Measurements from ENCODE around the gene HIGD2B.
"Not testable (repeated sequence)": the region's sequence is repeated elsewhere in the genome, so short reads cannot be mapped to it uniquely, and the experiment has no call there.

The HIGD2B gene

GRCh38 chr15:72685925-72686794 is at the start of gene HIGD2B, which contains the start of gene BBS4:
Gene HIGD2B (minus strand): TSS chr15:72686182. CDS start chr15:72676374, 9,808 bp downstream.
Gene BBS4 (plus strand): TSS chr15:72686207. CDS start chr15:72686228, 21 bp downstream.
- peak; percentile 92 for DNase-seq (ENCODE audit: low spot score)

- DNase-seq (ENCODE audit: low spot score) = no peak
Measured at GRCh38 chr15:72735111-72735510, 49.1 kb upstream of the HIGD2B start.

GRCh38 chr15:72733941-72734738 is 48.2 kb upstream of the HIGD2B start:
- no peak for DNase-seq (ENCODE audit: low spot score)

GRCh38 chr15:72732516-72732915 is 46.5 kb upstream of the HIGD2B start:
- no peak for DNase-seq (ENCODE audit: low spot score)

- no peak for DNase-seq (ENCODE audit: low spot score)
Measured at GRCh38 chr15:72732086-72732485, 46.1 kb upstream of the HIGD2B start.

- no peak for DNase-seq (ENCODE audit: low spot score)
Measured at GRCh38 chr15:72728821-72729220, 42.8 kb upstream of the HIGD2B start.

GRCh38 chr15:72728249-72728648 is 42.3 kb upstream of the HIGD2B start:
- not testable (repeated sequence) for DNase-seq (ENCODE audit: low spot score)

GRCh38 chr15:72727154-72727553 is 41.2 kb upstream of the HIGD2B start:
- no peak for DNase-seq (ENCODE audit: low spot score)

- DNase-seq (ENCODE audit: low spot score) = not testable (repeated sequence)
Measured at GRCh38 chr15:72725851-72726250, 39.9 kb upstream of the HIGD2B start.

- no peak for DNase-seq (ENCODE audit: low spot score)
Measured at GRCh38 chr15:72725446-72725845, 39.5 kb upstream of the HIGD2B start.

- DNase-seq (ENCODE audit: low spot score) = no peak
Measured at GRCh38 chr15:72724028-72724427, 38.0 kb upstream of the HIGD2B start.

- DNase-seq (ENCODE audit: low spot score) = peak; percentile 79
Measured at GRCh38 chr15:72722071-72722696, 36.2 kb upstream of the HIGD2B start.

GRCh38 chr15:72708551-72709303 is 22.7 kb upstream of the HIGD2B start:
- not testable (repeated sequence) for DNase-seq (ENCODE audit: low spot score)

- no peak for DNase-seq (ENCODE audit: low spot score)
Measured at GRCh38 chr15:72706266-72706665, 20.3 kb upstream of the HIGD2B start.

GRCh38 chr15:72700076-72700475 is 14.1 kb upstream of the HIGD2B start:
- no peak for DNase-seq (ENCODE audit: low spot score)

- DNase-seq (ENCODE audit: low spot score) = no peak
Measured at GRCh38 chr15:72698938-72699337, 13.0 kb upstream of the HIGD2B start.

GRCh38 chr15:72690938-72691337 is 5.0 kb upstream of the HIGD2B start:
- no peak for DNase-seq (ENCODE audit: low spot score)

- no peak for DNase-seq (ENCODE audit: low spot score)
Measured at GRCh38 chr15:72688697-72689096, 2.7 kb upstream of the HIGD2B start.

GRCh38 chr15:72685301-72685924 is 569 bp downstream of the HIGD2B start:
- no peak for DNase-seq (ENCODE audit: low spot score)

- DNase-seq (ENCODE audit: low spot score) = no peak
Measured at GRCh38 chr15:72682772-72683171, 3.2 kb downstream of the HIGD2B start.

- no peak for DNase-seq (ENCODE audit: low spot score)
Measured at GRCh38 chr15:72680931-72681330, 5.1 kb downstream of the HIGD2B start.
